Kidney (tissue), 14 donors: ENCODE data around the gene MYH7B. TPM values are rescaled to one million over a fixed set of nuclear protein-coding genes. Genes with fewer than 3 reads are reported as not detected.

ENCODE experiments used
- DNase-seq, 5 donors: peaks; one replicate each; pipeline ENCODE4 v3.0.0-alpha.2; 2013 to 2020
- FAIRE-seq: peaks from 2 replicates; lab custom pipeline; 2012; peaks lifted over from hg19 to GRCh38; lab: Jason Lieb, UNC
- H3K27ac ChIP-seq, 2 donors: one replicate each; pipeline ENCODE4 v1.7.0; 2013; ENCODE audit warnings: low read depth in 2 of 2, low read length in 2 of 2, inconsistent platforms in 1 of 2
- H3K27me3 ChIP-seq: one replicate; pipeline ENCODE4 v1.7.1; 2013; ENCODE audit warnings: low read length, inconsistent platforms; ENCODE audit not compliant: control insufficient read depth, insufficient read depth
- H3K36me3 ChIP-seq, 3 donors: one replicate each; pipeline versions ENCODE4 v1.7.0 to v1.7.1; 2013; ENCODE audit warnings: low read length in 3 of 3, control low read depth in 1 of 3, inconsistent platforms in 1 of 3; ENCODE audit not compliant: insufficient read depth in 3 of 3, control insufficient read depth in 2 of 3
- H3K4me1 ChIP-seq, 3 donors: one replicate each; pipeline versions ENCODE4 v1.7.0 to v1.7.1; 2013; ENCODE audit warnings: low read length in 3 of 3, inconsistent platforms in 1 of 3, low read depth in 1 of 3; ENCODE audit not compliant: control insufficient read depth in 2 of 3, insufficient read depth in 2 of 3
- H3K4me3 ChIP-seq, 3 donors: one replicate each; pipeline versions ENCODE4 v1.7.0 to v1.8.1; 2013; ENCODE audit warnings: low read length in 3 of 3, control low read depth in 1 of 3, inconsistent platforms in 1 of 3
- H3K9ac ChIP-seq, 3 donors: one replicate each; pipeline versions ENCODE4 v1.7.0 to v1.7.1; 2013; ENCODE audit warnings: low read length in 3 of 3, control low read depth in 1 of 3, inconsistent platforms in 1 of 3
- H3K9me3 ChIP-seq, 3 donors: one replicate each; pipeline versions ENCODE4 v1.7.0 to v1.7.1; 2013; ENCODE audit warnings: low read length in 3 of 3, control low read depth in 1 of 3, inconsistent platforms in 1 of 3; ENCODE audit not compliant: control insufficient read depth in 2 of 3, insufficient read depth in 1 of 3
- CTCF ChIP-seq: IDR thresholded peaks from 3 replicates; pipeline ENCODE4 v1.5.1; 2012; ENCODE audit warnings: mild to moderate bottlenecking, moderate library complexity, borderline replicate concordance; ENCODE audit not compliant: insufficient read depth; ENCODE audit errors: extremely low read depth
- intact Hi-C: fragments of 100-400 bp; cut with DNase I; formaldehyde crosslinking; loops from one replicate; pipeline ENCODE4 v1.11.1; 2022
- polyA plus RNA-seq: library from polyadenylated mRNA; stranded (reverse); fragments of 350-450 nt; fragmentation: Illumina TruSeq; extraction: RNeasy Lipid Tissue Mini Kit (QIAGEN cat#74804); gene quantifications from one replicate; pipeline ENCODE4 v1.2.3, GENCODE V29; 2014; ENCODE audit warnings: low read depth, low replicate concordance; ENCODE audit not compliant: insufficient read depth
- total RNA-seq: library from RNA; stranded (reverse); fragmentation: NEBNext Ultra II Directional; extraction: Animal tissue kit (Norgen Biotek cat#: 25700); gene quantifications from one replicate; pipeline ENCODE4 v1.2.1, GENCODE V29; 2021
- donor health status: control.
- donor health status: control.
- donor health status: control.
- donor health status: control.
- donor health status: control.
- donor health status: DM: yes; HTN: yes; CAD: no.
- donor health status: Normal renal cell carcinoma (clear cell type).

The MYH7B gene
- total and polyA plus RNA-seq, 2 donors from 2014 or later: 0.76 to 3.7 TPM

DNA sequence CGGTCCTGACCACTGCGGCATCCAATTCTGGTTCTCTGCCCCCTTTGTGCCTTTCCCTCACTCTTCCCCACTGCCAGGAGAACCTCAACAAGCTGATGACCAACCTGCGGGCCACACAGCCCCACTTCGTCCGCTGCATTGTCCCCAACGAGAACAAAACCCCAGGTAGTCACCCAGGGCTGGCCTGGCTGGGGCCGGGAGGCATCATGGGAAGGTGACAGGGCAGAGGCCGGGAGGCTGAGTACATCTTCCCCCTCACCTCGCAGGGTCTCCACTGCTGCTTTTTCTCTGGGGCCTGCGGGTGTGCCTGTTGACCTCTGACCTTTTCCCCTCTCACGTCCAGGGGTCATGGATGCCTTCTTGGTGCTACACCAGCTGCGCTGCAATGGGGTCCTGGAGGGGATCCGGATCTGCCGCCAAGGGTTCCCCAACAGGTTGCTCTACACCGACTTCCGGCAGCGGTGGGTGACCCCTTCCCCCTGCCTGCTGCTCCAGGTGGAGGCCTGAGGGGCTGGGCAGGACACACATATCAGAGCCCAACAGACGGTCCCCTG is 35.1 kb downstream of the MYH7B start:
- H3K9me3 ChIP-seq: no peaks in the 10 kb centered on the region
- intact Hi-C loops: no loop called here
- no peak overlapping the region for H3K9ac ChIP-seq

GRCh38 chr20:34992751-34993417 is 37.2 kb downstream of the MYH7B start:
- no peaks in the 10 kb centered on the region for H3K27me3 ChIP-seq
- no peaks in the 10 kb centered on the region for H3K9me3 ChIP-seq
- no peak overlapping the region for H3K9ac ChIP-seq
- TF ChIP-seq CTCF: no peak
- intact Hi-C loops: no loop called here
- DNase-seq (peak in 1 of 5 donors; percentile 58), FAIRE-seq (no peak)
- peaks cover 0 to 8% (median 2%) of the 10 kb centered on the region in 3 donors for H3K4me1 ChIP-seq
- H3K4me3 ChIP-seq: no peak overlapping the region
- no peak overlapping the region for H3K27ac ChIP-seq
- peaks cover 0 to 13% (median 12%) of the 10 kb centered on the region in 3 donors for H3K36me3 ChIP-seq

More for the DNA sequence above, 35.1 kb downstream of the MYH7B start:
- H3K4me3 ChIP-seq: no peak overlapping the region
- no peak for TF ChIP-seq CTCF
- H3K27ac ChIP-seq: no peak overlapping the region
- FAIRE-seq (no peak), DNase-seq (peak in 1 of 5 donors; percentile 57)
- no peaks in the 10 kb centered on the region for H3K27me3 ChIP-seq
- H3K36me3 ChIP-seq: peaks cover 0 to 8% (median 7%) of the 10 kb centered on the region in 3 donors
- H3K4me1 ChIP-seq: peaks cover 0 to 8% (median 2%) of the 10 kb centered on the region in 3 donors

DNA sequence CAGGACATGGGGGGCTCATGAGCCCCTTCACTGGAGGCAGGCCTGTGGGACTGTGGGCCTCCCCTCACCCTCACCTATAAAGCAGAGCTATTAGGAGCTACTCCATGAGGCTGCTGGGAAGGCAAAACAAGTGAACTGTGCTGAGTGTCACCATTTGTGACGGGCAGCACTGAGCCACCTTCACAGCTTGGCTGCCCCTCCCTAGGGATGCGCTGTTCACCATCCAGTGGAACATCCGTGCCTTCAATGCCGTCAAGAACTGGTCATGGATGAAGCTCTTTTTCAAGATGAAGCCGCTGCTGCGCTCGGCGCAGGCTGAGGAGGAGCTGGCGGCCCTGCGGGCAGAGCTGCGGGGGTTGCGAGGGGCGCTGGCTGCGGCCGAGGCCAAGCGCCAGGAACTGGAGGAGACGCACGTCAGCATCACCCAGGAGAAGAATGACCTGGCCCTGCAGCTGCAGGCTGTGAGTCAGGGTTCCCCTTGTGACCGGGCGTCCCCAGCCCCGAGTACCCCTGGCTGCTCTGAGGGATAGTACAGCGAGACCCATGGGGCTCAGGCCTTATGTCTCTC is 38.4 kb downstream of the MYH7B start:
- DNase-seq (no peak), FAIRE-seq (no peak)
- Histone ChIP-seq H3K27me3 (no peaks in the 10 kb centered on the region), H3K4me1 (peaks cover 0 to 8% (median 0%) of the 10 kb centered on the region in 3 donors), H3K9ac (no peak overlapping the region), H3K4me3 (no peak overlapping the region), H3K36me3 (peaks cover 0 to 20% (median 12%) of the 10 kb centered on the region in 3 donors), H3K27ac (no peak overlapping the region), H3K9me3 (no peaks in the 10 kb centered on the region)
- intact Hi-C loops: no loop called here
- no peak for TF ChIP-seq CTCF
